ENCODE results near the gene TTC7B.

TTC7B gene

GRCh38 chr14:90596733-90597132 is 219.5 kb downstream of the TTC7B start:
- H2BK120ac ChIP-seq (ENCODE audit: insufficient read depth, low read length, poor library complexity) = no peak overlapping the region
- no peaks in the 10 kb centered on the region for H3K79me2 ChIP-seq (ENCODE audit: control insufficient read depth, insufficient read depth, low read length, poor library complexity)
- no peak overlapping the region for H3K4ac ChIP-seq (ENCODE audit: low read depth, low read length)
- H4K91ac ChIP-seq (ENCODE audit: low read depth, low read length) = no peak overlapping the region
- no peak overlapping the region for H3K27ac ChIP-seq (ENCODE audit: low read depth, low read length)
- no peaks in the 10 kb centered on the region for H3K9me3 ChIP-seq (ENCODE audit: insufficient read depth, low read depth, low read length)
- no CpG with 5 or more reads among the region's 8 CpGs for WGBS (ENCODE audit: extremely low coverage, insufficient coverage, insufficient read length)
- H3K18ac ChIP-seq (ENCODE audit: low read length) = no peak overlapping the region
- H3K23ac ChIP-seq (ENCODE audit: low read length) = no peak overlapping the region
- H3K4me2 ChIP-seq (ENCODE audit: low read length) = no peak overlapping the region
- no peaks in the 10 kb centered on the region for H3K79me1 ChIP-seq (ENCODE audit: low read length)
- no peak overlapping the region for H3K4me3 ChIP-seq (ENCODE audit: low read depth, low read length)
- no peak overlapping the region for H4K12ac ChIP-seq (ENCODE audit: low read depth, low read length)
- H3K4me1 ChIP-seq (ENCODE audit: control insufficient read depth in 1 of 2, insufficient read depth in 2 of 2, low read length in 2 of 2) = no peaks in the 10 kb centered on the region
- no peak overlapping the region for H3K14ac ChIP-seq (ENCODE audit: low read length)
- H2BK12ac ChIP-seq (ENCODE audit: low read length) = no peak overlapping the region
- no peak overlapping the region for H4K8ac ChIP-seq (ENCODE audit: low read depth, low read length)
- H3K36me3 ChIP-seq (ENCODE audit: control insufficient read depth in 1 of 2, insufficient read depth in 2 of 2, low read length in 2 of 2) = peaks cover 2 to 3% of the 10 kb centered on the region in 2 experiments
- no peak overlapping the region for H2AK5ac ChIP-seq (ENCODE audit: low read length)
- no peak overlapping the region for H2BK5ac ChIP-seq (ENCODE audit: low read depth, low read length, poor library complexity)
- H3K9ac ChIP-seq (ENCODE audit: low read length) = no peak overlapping the region
- H2AFZ ChIP-seq (ENCODE audit: insufficient read depth, low read length, poor library complexity) = no peak overlapping the region
- no peaks in the 10 kb centered on the region for H3K27me3 ChIP-seq (ENCODE audit: insufficient read depth, low read length)
- no peak for DNase-seq

GRCh38 chr14:90593254-90594040 is 222.8 kb downstream of the TTC7B start:
- Histone ChIP-seq H4K8ac (ENCODE audit: low read depth, low read length) (no peak overlapping the region), H3K9me3 (ENCODE audit: insufficient read depth, low read depth, low read length) (no peaks in the 10 kb centered on the region), H3K18ac (ENCODE audit: low read length) (no peak overlapping the region), H2BK12ac (ENCODE audit: low read length) (no peak overlapping the region), H2BK5ac (ENCODE audit: low read depth, low read length, poor library complexity) (no peak overlapping the region), H4K12ac (ENCODE audit: low read depth, low read length) (no peak overlapping the region), H4K91ac (ENCODE audit: low read depth, low read length) (no peak overlapping the region), H3K14ac (ENCODE audit: low read length) (no peak overlapping the region), H3K4me1 (ENCODE audit: control insufficient read depth in 1 of 2, insufficient read depth in 2 of 2, low read length in 2 of 2) (no peaks in the 10 kb centered on the region), H3K23ac (ENCODE audit: low read length) (no peak overlapping the region), H3K79me2 (ENCODE audit: control insufficient read depth, insufficient read depth, low read length, poor library complexity) (no peaks in the 10 kb centered on the region), H3K27ac (ENCODE audit: low read depth, low read length) (no peak overlapping the region), H3K27me3 (ENCODE audit: insufficient read depth, low read length) (no peaks in the 10 kb centered on the region), H3K9ac (ENCODE audit: low read length) (no peak overlapping the region), H2AFZ (ENCODE audit: insufficient read depth, low read length, poor library complexity) (no peak overlapping the region), H3K4me2 (ENCODE audit: low read length) (no peak overlapping the region), H3K4me3 (ENCODE audit: low read depth, low read length) (no peak overlapping the region), H2BK120ac (ENCODE audit: insufficient read depth, low read length, poor library complexity) (no peak overlapping the region), H3K36me3 (ENCODE audit: control insufficient read depth in 1 of 2, insufficient read depth in 2 of 2, low read length in 2 of 2) (peaks cover 4 to 5% of the 10 kb centered on the region in 2 experiments), H3K79me1 (ENCODE audit: low read length) (no peaks in the 10 kb centered on the region), H2AK5ac (ENCODE audit: low read length) (no peak overlapping the region), H3K4ac (ENCODE audit: low read depth, low read length) (no peak overlapping the region)
- no peak for DNase-seq
- no CpG with 5 or more reads among the region's 25 CpGs for WGBS (ENCODE audit: extremely low coverage, insufficient coverage, insufficient read length)

GRCh38 chr14:90592655-90593054 is 223.6 kb downstream of the TTC7B start:
- no peak for DNase-seq
- Histone ChIP-seq H2AFZ (ENCODE audit: insufficient read depth, low read length, poor library complexity) (no peak overlapping the region), H2AK5ac (ENCODE audit: low read length) (no peak overlapping the region), H3K4me2 (ENCODE audit: low read length) (no peak overlapping the region), H3K18ac (ENCODE audit: low read length) (no peak overlapping the region), H3K4ac (ENCODE audit: low read depth, low read length) (no peak overlapping the region), H3K14ac (ENCODE audit: low read length) (no peak overlapping the region), H3K79me1 (ENCODE audit: low read length) (no peaks in the 10 kb centered on the region), H3K4me3 (ENCODE audit: low read depth, low read length) (no peak overlapping the region), H3K27me3 (ENCODE audit: insufficient read depth, low read length) (no peaks in the 10 kb centered on the region), H3K36me3 (ENCODE audit: control insufficient read depth in 1 of 2, insufficient read depth in 2 of 2, low read length in 2 of 2) (peaks cover 6 to 8% of the 10 kb centered on the region in 2 experiments), H4K91ac (ENCODE audit: low read depth, low read length) (no peak overlapping the region), H4K12ac (ENCODE audit: low read depth, low read length) (no peak overlapping the region), H3K4me1 (ENCODE audit: control insufficient read depth in 1 of 2, insufficient read depth in 2 of 2, low read length in 2 of 2) (no peaks in the 10 kb centered on the region), H2BK12ac (ENCODE audit: low read length) (no peak overlapping the region), H3K27ac (ENCODE audit: low read depth, low read length) (no peak overlapping the region), H3K9ac (ENCODE audit: low read length) (no peak overlapping the region), H3K9me3 (ENCODE audit: insufficient read depth, low read depth, low read length) (no peaks in the 10 kb centered on the region), H3K79me2 (ENCODE audit: control insufficient read depth, insufficient read depth, low read length, poor library complexity) (no peaks in the 10 kb centered on the region), H2BK120ac (ENCODE audit: insufficient read depth, low read length, poor library complexity) (no peak overlapping the region), H3K23ac (ENCODE audit: low read length) (no peak overlapping the region), H2BK5ac (ENCODE audit: low read depth, low read length, poor library complexity) (no peak overlapping the region), H4K8ac (ENCODE audit: low read depth, low read length) (no peak overlapping the region)
- WGBS (ENCODE audit: extremely low coverage, insufficient coverage, insufficient read length) = no CpG with 5 or more reads among the region's 3 CpGs

GRCh38 chr14:90587918-90588317 is 228.3 kb downstream of the TTC7B start:
- Histone ChIP-seq H3K79me2 (ENCODE audit: control insufficient read depth, insufficient read depth, low read length, poor library complexity) (no peaks in the 10 kb centered on the region), H2BK5ac (ENCODE audit: low read depth, low read length, poor library complexity) (no peak overlapping the region), H3K79me1 (ENCODE audit: low read length) (no peaks in the 10 kb centered on the region), H3K23ac (ENCODE audit: low read length) (no peak overlapping the region), H3K27ac (ENCODE audit: low read depth, low read length) (no peak overlapping the region), H3K4me1 (ENCODE audit: control insufficient read depth in 1 of 2, insufficient read depth in 2 of 2, low read length in 2 of 2) (no peaks in the 10 kb centered on the region), H3K4me3 (ENCODE audit: low read depth, low read length) (no peak overlapping the region), H3K4ac (ENCODE audit: low read depth, low read length) (no peak overlapping the region), H3K14ac (ENCODE audit: low read length) (no peak overlapping the region), H3K27me3 (ENCODE audit: insufficient read depth, low read length) (no peaks in the 10 kb centered on the region), H3K9ac (ENCODE audit: low read length) (no peak overlapping the region), H2BK120ac (ENCODE audit: insufficient read depth, low read length, poor library complexity) (no peak overlapping the region), H2AK5ac (ENCODE audit: low read length) (no peak overlapping the region), H3K18ac (ENCODE audit: low read length) (no peak overlapping the region), H4K91ac (ENCODE audit: low read depth, low read length) (no peak overlapping the region), H2AFZ (ENCODE audit: insufficient read depth, low read length, poor library complexity) (no peak overlapping the region), H3K9me3 (ENCODE audit: insufficient read depth, low read depth, low read length) (peaks cover 3% of the 10 kb centered on the region), H3K36me3 (ENCODE audit: control insufficient read depth in 1 of 2, insufficient read depth in 2 of 2, low read length in 2 of 2) (peaks cover 11 to 12% of the 10 kb centered on the region in 2 experiments), H3K4me2 (ENCODE audit: low read length) (no peak overlapping the region), H2BK12ac (ENCODE audit: low read length) (no peak overlapping the region), H4K12ac (ENCODE audit: low read depth, low read length) (no peak overlapping the region), H4K8ac (ENCODE audit: low read depth, low read length) (no peak overlapping the region)
- DNase-seq = no peak
- no CpG with 5 or more reads among the region's 10 CpGs for WGBS (ENCODE audit: extremely low coverage, insufficient coverage, insufficient read length)

All from trophoblast cell (in vitro differentiated cells and primary cell).